Stimulated activated effector memory CD8-positive, alpha-beta T cell treated with anti-CD3 and anti-CD28 coated beads, Interleukin-12 subunit alpha, Interleukin-12 subunit beta, amount 100 ng/mL, for 72 hours (primary cell): ENCODE results near the gene USP10.

ENCODE experiments used
- ATAC-seq: fragments of 150-1000 bp; cut with Tn5 transposase; 2 replicates; pipeline ENCODE4 v1.10.0; 2021
- DNase-seq, 2 donors: peaks; one replicate each; pipeline ENCODE4 v3.0.0; 2021 to 2022; ENCODE audit warnings: low spot score in 2 of 2
- H3K27ac Mint-ChIP-seq: one replicate; pipeline ENCODE4 v1.8.0; 2022; ENCODE audit warnings: mild to moderate bottlenecking, mixed read lengths
- H3K36me3 Mint-ChIP-seq: one replicate; pipeline ENCODE4 v1.8.0; 2022; ENCODE audit warnings: mild to moderate bottlenecking, mixed read lengths
- H3K4me1 Mint-ChIP-seq: one replicate; pipeline ENCODE4 v1.8.0; 2022; ENCODE audit warnings: mixed read lengths
- H3K4me3 Mint-ChIP-seq: one replicate; pipeline ENCODE4 v1.8.0; 2022; ENCODE audit warnings: mild to moderate bottlenecking, mixed read lengths
- H3K9me3 Mint-ChIP-seq: one replicate; pipeline ENCODE4 v1.8.0; 2022; ENCODE audit warnings: mixed read lengths

USP10 gene

GRCh38 chr16:84665359-84665758 is 34.4 kb upstream of the USP10 start:
- H3K4me3 Mint-ChIP-seq, result no peak overlapping the region
- no peak overlapping the region for H3K27ac Mint-ChIP-seq
- no peaks in the 10 kb centered on the region for H3K9me3 Mint-ChIP-seq
- peaks cover 14% of the 10 kb centered on the region for H3K4me1 Mint-ChIP-seq
- ATAC-seq, result no peak
- H3K36me3 Mint-ChIP-seq, result peaks cover 66% of the 10 kb centered on the region
- DNase-seq, result no peak

DNA sequence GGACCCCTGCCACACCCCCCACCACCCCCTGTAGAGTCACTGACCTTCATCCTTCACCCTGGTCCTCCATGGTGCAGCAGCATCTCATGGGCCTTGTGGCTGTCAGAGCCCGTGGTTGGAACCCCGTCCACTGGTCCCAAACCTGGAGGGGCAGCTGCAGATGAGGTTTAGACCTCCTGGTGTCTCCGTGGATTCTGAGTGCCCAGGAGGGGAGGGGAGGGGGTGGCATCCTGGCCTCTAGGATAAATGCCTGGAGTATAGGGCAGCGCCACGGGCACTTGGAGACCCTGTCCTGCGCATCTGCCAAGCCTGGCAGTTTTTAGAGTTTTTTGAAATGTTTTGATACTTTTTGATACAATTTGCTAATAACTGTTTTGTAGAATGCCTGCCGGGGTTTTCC is 34.0 kb upstream of the USP10 start:
- peaks cover 61% of the 10 kb centered on the region for H3K36me3 Mint-ChIP-seq
- H3K4me1 Mint-ChIP-seq, result peaks cover 14% of the 10 kb centered on the region
- H3K4me3 Mint-ChIP-seq, result no peak overlapping the region
- H3K9me3 Mint-ChIP-seq, result no peaks in the 10 kb centered on the region
- H3K27ac Mint-ChIP-seq, result no peak overlapping the region
- ATAC-seq, result no peak
- no peak for DNase-seq

- Mint-ChIP-seq H3K9me3 (no peaks in the 10 kb centered on the region), H3K4me1 (peaks cover 6% of the 10 kb centered on the region), H3K4me3 (no peak overlapping the region), H3K27ac (no peak overlapping the region), H3K36me3 (peaks cover 42% of the 10 kb centered on the region)
- ATAC-seq (no peak), DNase-seq (no peak)
These were observed 32.0 kb upstream of the USP10 start for GRCh38 chr16:84667600-84668309.

DNA sequence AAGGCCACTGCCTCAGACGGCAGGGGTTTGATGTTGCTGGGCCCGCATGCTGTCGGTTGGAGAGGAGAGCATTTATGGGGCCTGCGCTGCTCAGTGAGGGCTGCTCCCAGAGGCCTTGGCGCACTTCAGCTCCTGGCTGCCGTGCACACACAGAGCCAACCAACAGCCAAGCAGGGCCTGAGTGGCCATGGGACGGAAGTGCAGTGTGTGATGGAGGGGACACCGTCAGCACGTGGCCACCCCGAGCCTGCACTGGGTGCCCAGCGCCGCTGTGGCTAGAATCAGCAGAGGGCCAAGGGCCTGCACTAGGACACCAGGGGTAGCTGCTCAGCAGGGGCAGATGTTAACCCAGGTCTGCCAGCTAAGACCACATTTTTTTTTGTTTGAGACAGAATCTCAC is 29.7 kb upstream of the USP10 start:
- H3K4me1 Mint-ChIP-seq, result no peaks in the 10 kb centered on the region
- H3K9me3 Mint-ChIP-seq, result no peaks in the 10 kb centered on the region
- H3K36me3 Mint-ChIP-seq, result peaks cover 19% of the 10 kb centered on the region
- no peak for DNase-seq
- no peak for ATAC-seq
- no peak overlapping the region for H3K4me3 Mint-ChIP-seq
- no peak overlapping the region for H3K27ac Mint-ChIP-seq

- DNase-seq (peak; percentile 81 to 87), ATAC-seq (peak; percentile 86)
- H3K4me1 Mint-ChIP-seq, result no peaks in the 10 kb centered on the region
- H3K4me3 Mint-ChIP-seq, result no peak overlapping the region
- peaks cover 3% of the 10 kb centered on the region for H3K36me3 Mint-ChIP-seq
- no peaks in the 10 kb centered on the region for H3K9me3 Mint-ChIP-seq
- no peak overlapping the region for H3K27ac Mint-ChIP-seq
These were observed 27.3 kb upstream of the USP10 start for GRCh38 chr16:84672276-84673202.

GRCh38 chr16:84673203-84673535 is 26.6 kb upstream of the USP10 start:
- Mint-ChIP-seq H3K4me3 (no peak overlapping the region), H3K9me3 (no peaks in the 10 kb centered on the region), H3K36me3 (no peaks in the 10 kb centered on the region), H3K4me1 (no peaks in the 10 kb centered on the region), H3K27ac (no peak overlapping the region)
- DNase-seq (no peak), ATAC-seq (no peak)

DNA sequence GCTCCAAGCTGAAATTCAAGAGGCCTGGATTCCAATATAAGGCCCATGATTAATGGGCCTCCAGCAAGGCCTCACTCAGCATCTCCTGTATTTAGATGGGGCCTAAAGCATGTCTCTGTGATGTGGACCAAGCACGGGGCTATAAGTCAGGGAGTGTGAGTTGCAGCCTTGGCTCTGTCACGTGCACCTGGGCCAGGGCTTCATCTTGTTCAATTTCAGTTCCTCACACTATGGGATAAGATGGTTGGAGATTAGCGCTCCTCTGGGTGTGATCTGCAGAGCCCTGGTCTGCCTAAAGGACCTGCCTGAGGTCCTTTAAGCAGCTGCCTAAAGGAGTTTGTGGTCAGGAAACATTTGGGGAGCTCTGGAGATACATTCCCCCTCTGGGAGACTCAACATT is 26.2 kb upstream of the USP10 start:
- ATAC-seq (no peak), DNase-seq (no peak)
- H3K9me3 Mint-ChIP-seq, result no peaks in the 10 kb centered on the region
- H3K27ac Mint-ChIP-seq, result no peak overlapping the region
- no peaks in the 10 kb centered on the region for H3K4me1 Mint-ChIP-seq
- no peak overlapping the region for H3K4me3 Mint-ChIP-seq
- no peaks in the 10 kb centered on the region for H3K36me3 Mint-ChIP-seq

- Mint-ChIP-seq H3K4me1 (no peaks in the 10 kb centered on the region), H3K4me3 (no peak overlapping the region), H3K27ac (no peak overlapping the region), H3K9me3 (no peaks in the 10 kb centered on the region), H3K36me3 (no peaks in the 10 kb centered on the region)
- DNase-seq (no peak), ATAC-seq (no peak)
These were observed 24.4 kb upstream of the USP10 start for GRCh38 chr16:84675423-84675822.

DNA sequence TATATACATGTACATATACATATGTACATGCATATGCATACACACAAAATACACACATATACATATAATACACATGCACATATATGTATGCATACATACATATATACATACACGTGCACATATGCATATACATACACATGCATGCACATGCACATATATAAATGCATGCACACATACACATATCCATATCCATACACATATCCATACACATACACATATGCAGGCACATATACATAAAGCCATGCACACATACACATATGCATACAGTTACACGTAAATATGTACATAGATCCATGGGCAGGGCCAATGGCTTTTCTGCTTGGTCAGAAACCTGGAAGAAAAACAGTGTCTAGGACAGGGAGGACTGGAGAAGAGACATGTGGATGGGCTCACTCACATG is 23.9 kb upstream of the USP10 start:
- DNase-seq (no peak), ATAC-seq (no peak)
- no peaks in the 10 kb centered on the region for H3K4me1 Mint-ChIP-seq
- no peak overlapping the region for H3K4me3 Mint-ChIP-seq
- no peaks in the 10 kb centered on the region for H3K9me3 Mint-ChIP-seq
- no peaks in the 10 kb centered on the region for H3K36me3 Mint-ChIP-seq
- H3K27ac Mint-ChIP-seq, result no peak overlapping the region

DNA sequence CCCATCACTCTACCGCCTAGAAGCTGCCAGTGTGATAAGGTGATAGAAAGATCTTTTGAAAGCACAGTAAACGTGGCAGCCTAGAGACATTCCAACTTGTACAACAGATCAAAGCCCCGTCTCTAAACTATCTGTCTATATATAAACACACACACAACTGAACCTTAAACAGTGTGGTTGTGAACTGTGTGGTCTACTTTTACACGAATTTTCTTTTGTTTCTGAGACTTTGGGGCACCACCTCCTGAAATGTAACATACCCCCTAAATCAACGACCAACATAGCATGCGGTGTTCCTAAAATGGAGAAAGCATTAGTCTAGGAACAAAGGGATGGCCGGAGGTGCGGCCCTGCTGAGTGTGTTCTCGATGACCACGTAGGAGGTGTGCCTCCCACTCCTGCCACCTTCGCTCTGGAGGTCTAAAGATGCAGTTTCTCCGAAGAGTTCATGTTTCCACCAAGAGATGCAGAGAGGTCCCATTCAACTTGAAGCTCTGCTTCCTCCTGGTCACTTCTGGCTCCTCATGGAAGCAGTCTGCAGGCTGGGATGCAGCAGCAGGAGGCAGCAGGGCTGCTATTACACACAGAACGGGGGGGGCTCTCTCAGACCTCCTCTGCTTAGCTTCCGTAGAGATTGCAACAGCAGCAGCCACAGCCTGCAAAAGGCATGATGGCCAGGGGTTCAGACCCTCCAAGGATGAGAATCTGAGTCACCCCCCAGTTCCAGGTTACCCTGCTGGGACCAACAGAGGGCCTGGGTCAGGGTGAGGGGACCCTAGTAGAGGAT is 22.6 kb upstream of the USP10 start:
- H3K4me3 Mint-ChIP-seq, result no peak overlapping the region
- H3K4me1 Mint-ChIP-seq, result no peaks in the 10 kb centered on the region
- no peak overlapping the region for H3K27ac Mint-ChIP-seq
- H3K36me3 Mint-ChIP-seq, result no peaks in the 10 kb centered on the region
- H3K9me3 Mint-ChIP-seq, result no peaks in the 10 kb centered on the region
- DNase-seq (no peak), ATAC-seq (no peak)

DNA sequence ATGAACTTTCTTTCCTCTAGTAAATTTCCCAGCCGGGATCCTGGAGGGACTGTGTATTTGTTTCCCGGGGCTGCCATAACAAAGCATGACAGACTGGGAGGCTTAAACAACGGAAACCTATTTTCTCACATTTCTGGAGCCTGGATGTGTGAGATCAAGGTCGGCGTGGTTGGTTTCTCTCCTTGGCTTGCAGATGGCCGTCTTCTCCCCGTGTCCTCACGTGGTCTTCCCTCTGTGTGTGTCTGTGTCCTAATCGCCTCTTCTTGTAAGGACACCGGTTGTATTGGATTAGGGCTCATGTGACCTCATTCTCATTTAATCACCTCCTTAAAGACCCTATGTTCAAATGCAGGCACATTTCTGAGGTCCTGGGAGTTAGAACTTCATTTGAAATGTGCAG is 22.0 kb upstream of the USP10 start:
- no peak for ATAC-seq
- Mint-ChIP-seq H3K36me3 (no peaks in the 10 kb centered on the region), H3K9me3 (no peaks in the 10 kb centered on the region), H3K4me3 (no peak overlapping the region), H3K4me1 (no peaks in the 10 kb centered on the region), H3K27ac (no peak overlapping the region)
- DNase-seq, result no peak

GRCh38 chr16:84678541-84678940 is 21.3 kb upstream of the USP10 start:
- no peaks in the 10 kb centered on the region for H3K4me1 Mint-ChIP-seq
- H3K27ac Mint-ChIP-seq, result no peak overlapping the region
- no peaks in the 10 kb centered on the region for H3K9me3 Mint-ChIP-seq
- no peak for ATAC-seq
- H3K4me3 Mint-ChIP-seq, result no peak overlapping the region
- no peak for DNase-seq
- no peaks in the 10 kb centered on the region for H3K36me3 Mint-ChIP-seq

DNA sequence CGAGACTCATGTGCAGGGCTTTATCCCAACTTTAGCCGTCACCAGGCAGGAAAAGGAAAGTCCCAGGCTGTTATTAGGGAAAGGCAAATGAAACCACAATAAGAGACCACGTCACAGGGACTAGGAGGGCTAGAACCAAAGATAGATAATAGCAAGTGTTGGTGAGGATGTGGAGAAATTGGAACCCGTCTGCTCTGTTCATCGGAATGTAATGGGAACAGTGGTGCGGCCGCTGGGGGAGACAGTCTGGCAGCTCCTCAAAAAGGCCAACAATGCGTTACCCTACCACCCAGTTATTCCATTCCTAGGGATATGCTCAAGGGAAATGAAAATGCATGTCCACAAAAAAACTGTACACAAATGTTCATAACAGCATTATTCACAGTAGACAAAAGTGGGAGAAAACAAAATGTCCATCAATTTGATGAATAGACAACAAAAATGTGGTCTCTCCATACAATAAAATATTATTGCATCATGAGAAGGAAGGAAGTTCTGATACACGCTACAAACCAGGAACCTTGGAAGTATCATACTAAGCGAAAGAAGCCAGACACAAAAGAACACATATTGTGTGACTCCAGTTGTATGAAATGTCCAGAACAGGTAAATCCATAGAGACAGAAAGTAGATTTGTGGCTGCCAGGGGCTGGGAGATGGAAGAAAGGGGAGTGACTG is 19.5 kb upstream of the USP10 start:
- H3K36me3 Mint-ChIP-seq, result no peaks in the 10 kb centered on the region
- H3K27ac Mint-ChIP-seq, result no peak overlapping the region
- DNase-seq (no peak), ATAC-seq (no peak)
- H3K9me3 Mint-ChIP-seq, result no peaks in the 10 kb centered on the region
- no peak overlapping the region for H3K4me3 Mint-ChIP-seq
- H3K4me1 Mint-ChIP-seq, result no peaks in the 10 kb centered on the region

GRCh38 chr16:84680843-84681629 is 18.8 kb upstream of the USP10 start:
- H3K4me1 Mint-ChIP-seq, result no peaks in the 10 kb centered on the region
- H3K4me3 Mint-ChIP-seq, result no peak overlapping the region
- no peak overlapping the region for H3K27ac Mint-ChIP-seq
- no peak for DNase-seq
- no peaks in the 10 kb centered on the region for H3K36me3 Mint-ChIP-seq
- ATAC-seq, result no peak
- H3K9me3 Mint-ChIP-seq, result no peaks in the 10 kb centered on the region
